Ishikawa (cell line): Measurements from ENCODE around the gene TMEM131.

Experiments used
- CEBPB ChIP-seq: IDR thresholded peaks from 2 replicates; pipeline ENCODE4 v1.6.1; 2012
- CREB1 ChIP-seq: IDR thresholded peaks from 2 replicates; pipeline ENCODE4 v1.6.1; 2012; ENCODE audit warnings: low read depth
- EP300 ChIP-seq: IDR thresholded peaks from 2 replicates; pipeline ENCODE4 v1.6.1; 2012; ENCODE audit warnings: borderline replicate concordance
- FOXM1 ChIP-seq: IDR thresholded peaks from 2 replicates; pipeline ENCODE4 v1.6.1; 2012; ENCODE audit warnings: low read depth, borderline replicate concordance
- NFIC ChIP-seq: IDR thresholded peaks from 2 replicates; pipeline ENCODE4 v1.6.1; 2012
- TAF1 ChIP-seq: IDR thresholded peaks from 2 replicates; pipeline ENCODE4 v1.6.1; 2012; ENCODE audit warnings: low read depth, mild to moderate bottlenecking
- TCF12 ChIP-seq: IDR thresholded peaks from 2 replicates; pipeline ENCODE4 v1.6.1; 2012; ENCODE audit warnings: low read depth
- YY1 ChIP-seq: IDR thresholded peaks from 2 replicates; pipeline ENCODE4 v1.6.1; 2012; ENCODE audit warnings: low read depth
- TF ChIP-seq, protein P1 (sequence below): IDR thresholded peaks from 2 replicates; pipeline ENCODE4 v1.6.1; 2012

DNA sequence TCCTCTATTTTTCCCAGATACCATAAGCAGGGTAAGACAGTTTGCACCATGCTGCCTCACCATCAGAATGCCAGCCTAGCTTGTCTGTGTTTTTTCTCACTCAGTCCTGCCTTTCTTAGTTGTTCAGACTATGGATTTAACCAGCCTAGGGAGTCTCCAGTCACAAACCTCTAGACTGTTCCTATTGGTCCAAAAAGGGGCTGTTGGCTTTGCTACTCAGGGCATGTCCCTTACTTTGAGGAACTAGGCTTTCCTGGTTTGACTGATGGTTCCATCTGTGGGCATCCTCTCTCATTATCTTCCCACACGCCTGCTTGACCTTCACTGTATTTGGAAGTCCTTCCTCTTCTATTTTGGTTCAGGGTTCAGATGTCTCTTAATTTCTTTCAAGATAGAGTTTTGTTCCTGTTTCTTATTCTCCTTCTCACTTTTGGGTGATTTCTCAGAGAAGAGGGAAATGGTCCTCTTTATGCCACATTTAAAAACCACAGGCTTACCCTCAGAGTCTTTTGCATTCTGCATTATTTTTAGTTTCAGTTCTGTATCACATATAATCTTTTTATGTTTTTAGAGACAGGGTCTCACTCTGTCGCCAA lies 31.3 kb upstream of the TMEM131 start:
- TF ChIP-seq TCF12 (no peak), YY1 (no peak), NFIC (no peak), CEBPB (no peak), CREB1 (no peak), FOXM1 (no peak), TAF1 (no peak), EP300 (no peak)
- TF ChIP-seq, protein P1, sequence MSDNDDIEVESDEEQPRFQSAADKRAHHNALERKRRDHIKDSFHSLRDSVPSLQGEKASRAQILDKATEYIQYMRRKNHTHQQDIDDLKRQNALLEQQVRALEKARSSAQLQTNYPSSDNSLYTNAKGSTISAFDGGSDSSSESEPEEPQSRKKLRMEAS = no peak
